ENCODE data around the gene MXD3.
"Not testable (repeated sequence)": the region's sequence is repeated elsewhere in the genome, so short reads cannot be mapped to it uniquely, and the experiment has no call there.

The MXD3 gene

GRCh38 chr5:177311723-177312648 is at the start of gene MXD3:
TSS of gene MXD3 (minus strand) at chr5:177311898. CDS start at chr5:177311830, 68 bp downstream.
- DNase-seq: peak; percentile 89

- not testable (repeated sequence) for DNase-seq
Measured at GRCh38 chr5:177360740-177361139, 49.0 kb upstream of the MXD3 start.

DNA sequence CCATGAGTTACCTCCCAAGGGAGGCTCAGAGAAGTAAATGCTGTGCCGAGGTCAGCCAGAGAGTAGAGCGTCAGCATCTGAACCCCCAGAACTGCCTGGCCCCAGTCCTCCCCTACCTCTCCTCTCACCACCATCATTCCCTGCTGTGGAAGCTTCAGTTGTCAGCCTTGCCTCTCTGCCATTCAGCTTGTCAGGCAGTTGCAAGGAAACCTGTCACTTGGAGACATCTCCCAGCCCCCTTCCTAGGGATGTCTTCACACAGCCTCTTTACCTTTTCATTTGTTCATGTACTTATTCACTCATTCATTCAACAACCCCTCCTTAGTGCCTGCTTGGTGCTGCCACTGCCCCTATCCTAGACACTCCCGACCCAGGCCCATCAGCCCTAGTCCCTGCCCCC is 48.2 kb upstream of the MXD3 start:
- no peak for DNase-seq

DNA sequence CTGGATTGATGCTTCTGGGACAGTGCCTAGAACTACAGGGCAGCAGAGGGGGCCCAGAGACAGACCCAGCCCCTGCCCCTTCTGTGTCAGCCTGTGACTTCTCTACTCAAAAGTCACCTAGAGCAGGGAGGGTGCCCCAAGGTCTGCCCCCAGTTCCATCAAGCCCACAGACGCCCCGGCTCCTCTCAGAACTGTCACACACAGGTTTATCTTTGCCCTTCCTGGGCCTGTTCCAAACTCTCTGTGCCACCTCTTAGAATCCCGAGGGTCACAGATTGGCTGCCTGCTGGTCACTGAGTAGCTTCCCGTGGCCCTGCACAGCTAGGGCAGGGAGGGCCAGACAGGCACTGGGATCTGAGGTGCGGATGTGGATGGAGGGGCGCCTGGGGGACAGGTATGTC is 47.8 kb upstream of the MXD3 start:
- DNase-seq: no peak

GRCh38 chr5:177358370-177358819 is 46.7 kb upstream of the MXD3 start:
- no peak for DNase-seq

DNA sequence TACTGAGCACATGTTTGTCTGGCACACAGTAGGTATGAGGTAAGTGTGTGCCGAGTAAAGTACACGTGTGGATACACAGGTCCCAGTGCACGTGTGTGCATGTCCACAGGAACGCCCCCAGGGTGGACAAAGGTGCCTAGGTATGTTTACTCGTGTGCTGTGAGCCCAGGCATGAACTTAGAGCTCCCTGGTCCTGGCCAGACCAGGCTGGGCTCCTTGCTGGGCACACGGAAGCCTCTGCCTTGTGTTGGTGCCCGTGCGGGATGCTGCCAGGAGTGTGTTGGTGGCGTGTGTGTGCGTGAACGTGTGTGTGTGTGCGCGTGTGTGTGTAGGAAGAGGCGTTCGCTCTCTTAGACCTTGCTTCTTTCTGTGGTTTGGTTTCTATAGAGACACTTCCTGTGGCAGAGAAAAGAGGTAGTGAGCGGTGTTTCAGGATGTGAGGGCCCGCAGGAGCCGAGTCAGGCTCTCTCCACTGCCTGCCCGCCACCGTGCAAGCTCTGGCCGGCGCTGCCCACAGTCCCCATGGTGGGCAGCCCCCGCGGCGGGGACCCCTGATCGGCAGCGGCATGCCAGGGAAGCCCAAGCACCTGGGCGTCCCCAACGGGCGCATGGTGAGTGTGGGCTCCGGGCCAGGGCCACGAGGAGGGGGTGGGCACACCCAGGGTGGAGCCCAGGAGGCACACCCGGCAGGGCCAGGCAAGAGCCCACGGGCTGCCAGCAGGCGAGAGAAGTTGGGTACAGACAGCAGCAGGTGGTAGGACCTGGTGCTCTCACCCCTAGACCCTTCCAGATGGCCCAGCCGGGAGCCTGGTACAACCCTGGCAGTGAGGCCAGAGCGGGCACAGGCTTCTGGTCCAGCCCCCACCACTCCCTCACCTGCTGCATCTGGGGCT is 46.0 kb upstream of the MXD3 start, which contains the start of gene RGS14:
TSS of gene RGS14 (plus strand) at position 466 of the 893 bp plus-strand sequence. CDS start at position 567, 101 bp downstream.
- peak; percentile 43 for DNase-seq

DNA sequence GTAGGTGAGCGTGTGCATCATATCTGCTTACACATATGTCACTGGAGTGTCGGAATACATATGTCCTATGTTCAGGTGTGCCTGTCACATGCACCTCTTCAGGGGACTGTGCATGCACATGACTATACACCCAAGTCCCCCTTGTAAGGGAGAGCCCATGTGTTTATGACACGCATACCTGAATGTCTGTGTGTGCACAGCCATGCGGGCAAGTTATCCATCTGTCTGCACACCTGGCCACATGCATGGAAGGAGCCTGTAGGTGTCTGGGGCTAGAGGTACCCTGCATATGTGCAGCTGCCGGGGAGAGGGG is 45.4 kb upstream of the MXD3 start:
- no peak for DNase-seq

DNA sequence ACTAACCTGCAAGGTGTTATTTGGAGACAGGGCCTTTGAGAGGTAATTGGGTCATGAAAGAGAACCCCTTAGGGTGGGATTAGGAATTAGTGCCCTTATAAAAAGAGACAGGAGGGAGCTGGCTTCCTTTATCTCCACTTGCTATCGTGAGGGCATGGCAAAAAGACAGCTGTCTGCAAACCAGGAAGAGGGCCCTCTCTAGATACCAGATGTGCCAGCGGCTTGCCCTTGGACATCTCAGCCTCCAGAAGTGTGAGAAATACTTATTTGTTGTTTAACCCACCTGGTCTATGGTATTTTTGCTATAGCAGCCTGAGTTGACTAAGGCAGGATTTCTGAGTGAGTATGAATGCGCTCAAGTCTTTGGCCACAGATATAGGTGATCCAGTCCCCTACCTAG is 45.0 kb upstream of the MXD3 start:
- DNase-seq: no peak

DNA sequence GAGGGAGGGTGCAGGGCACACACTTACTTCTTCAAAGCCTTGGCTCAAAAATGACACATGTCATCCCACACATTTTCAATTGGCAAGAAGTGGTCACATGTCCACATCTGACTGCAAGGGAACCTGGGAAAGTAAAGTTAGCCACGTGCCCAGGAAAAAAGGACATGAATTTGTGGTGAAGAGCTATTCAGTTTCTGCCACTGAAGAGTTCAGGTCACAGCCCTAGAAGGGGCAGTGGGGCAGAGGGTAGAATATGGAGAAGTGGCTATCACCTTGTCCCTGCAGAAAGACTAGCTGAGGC is 44.1 kb upstream of the MXD3 start:
- no peak for DNase-seq

DNA sequence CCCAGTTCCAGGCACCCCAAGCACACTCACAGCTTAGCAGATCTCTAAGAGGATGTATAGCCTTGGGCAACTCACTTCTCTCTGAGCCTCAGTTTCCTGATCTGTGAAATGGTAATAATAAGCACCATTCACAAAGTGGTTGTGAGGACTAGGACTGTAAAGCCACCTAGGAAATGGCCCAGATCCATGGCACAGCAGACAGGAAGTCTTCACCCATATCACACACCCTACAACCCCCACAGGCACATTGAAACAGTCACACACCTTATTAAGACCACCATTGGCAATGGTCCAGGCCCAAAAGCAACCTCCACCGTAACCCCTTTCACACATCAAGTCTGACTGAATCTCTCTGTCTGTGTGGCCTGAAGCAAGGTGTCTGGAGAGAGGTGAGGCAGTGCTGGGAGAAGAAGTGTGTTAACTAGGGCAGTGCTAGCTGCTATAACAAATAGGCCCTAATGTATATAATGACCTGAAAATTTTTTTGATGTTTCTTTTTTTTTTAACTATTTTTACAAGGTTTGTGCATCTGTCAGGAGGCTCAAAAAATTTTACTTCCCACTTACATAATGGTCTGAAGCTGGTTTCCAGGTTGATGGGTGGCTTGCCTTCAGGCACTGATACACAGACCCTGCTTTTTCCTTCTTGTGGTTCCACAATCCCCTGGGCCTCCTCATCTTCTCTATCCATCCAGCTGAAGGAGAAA is 43.6 kb upstream of the MXD3 start:
- DNase-seq: no peak

- DNase-seq: no peak
Measured at GRCh38 chr5:177354711-177355110, 43.0 kb upstream of the MXD3 start.

GRCh38 chr5:177354256-177354655 is 42.6 kb upstream of the MXD3 start:
- DNase-seq: no peak

DNA sequence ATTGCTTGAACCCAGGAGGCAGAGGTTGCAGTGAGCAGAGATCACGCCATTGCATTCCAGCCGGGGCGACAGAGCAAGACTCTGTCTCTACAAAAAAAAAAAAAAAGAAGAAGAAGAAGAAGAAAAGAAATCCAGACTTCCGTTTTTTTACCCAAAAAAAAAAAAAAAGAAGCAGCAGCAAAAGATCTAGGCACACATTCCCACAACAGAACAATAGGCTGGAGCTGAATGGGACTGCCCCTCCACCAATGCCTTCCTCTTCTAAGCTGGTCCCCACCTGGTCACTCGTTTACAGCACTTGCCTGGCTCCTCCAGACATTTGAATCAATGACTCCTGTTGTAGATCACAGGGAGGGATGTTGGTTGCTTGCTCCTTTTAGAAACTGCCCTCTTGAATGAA is 41.4 kb upstream of the MXD3 start:
- no peak for DNase-seq

DNA sequence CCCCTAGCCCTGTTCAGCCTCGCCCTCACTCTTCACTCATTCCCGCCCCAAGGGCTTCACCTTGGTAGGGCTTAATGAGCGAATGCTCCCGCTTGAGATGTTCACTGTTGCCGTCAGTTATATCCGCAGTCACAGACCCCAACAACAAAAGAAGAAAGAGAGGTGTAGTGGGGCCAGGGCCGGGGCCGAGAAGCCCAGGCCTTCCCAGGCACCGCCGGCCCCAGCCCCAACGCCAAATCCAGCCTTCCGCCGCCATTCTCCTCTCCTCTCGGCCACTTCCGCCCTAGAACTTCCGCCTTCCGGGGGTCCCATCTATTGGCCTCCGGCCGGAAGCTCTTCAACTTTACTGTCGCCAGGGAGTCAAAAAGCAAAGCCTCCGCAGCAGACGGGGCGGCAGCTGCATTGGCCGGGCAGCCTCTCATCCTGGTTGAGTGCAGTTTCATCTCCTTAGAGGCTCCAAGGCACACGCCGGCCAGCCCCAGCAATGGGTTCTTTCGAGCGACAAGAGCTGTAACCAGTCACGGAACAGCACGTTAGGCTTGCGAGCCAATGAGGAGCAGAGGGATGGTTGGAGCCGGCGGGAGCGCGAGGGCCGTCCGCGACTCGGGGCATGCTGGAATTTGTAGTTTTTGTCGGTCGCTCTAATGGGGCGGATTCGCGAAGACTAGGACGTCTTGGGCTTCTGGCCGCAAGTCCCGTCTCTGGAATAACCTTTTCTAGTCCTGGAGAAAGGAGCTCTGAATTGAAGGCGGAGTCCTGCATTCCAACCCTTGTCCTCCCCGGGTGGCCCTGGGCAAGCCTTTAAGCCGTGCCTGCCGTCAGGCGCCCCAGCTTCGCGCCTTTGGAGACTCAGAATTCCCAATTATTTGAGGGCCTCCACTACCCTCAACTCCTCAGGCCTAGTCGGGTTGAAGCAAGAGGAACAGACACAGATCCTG is 40.0 kb upstream of the MXD3 start, which contains the start of gene LMAN2:
TSS of gene LMAN2 (minus strand) at position 277 of the 938 bp plus-strand sequence. CDS start at position 256, 21 bp downstream.
- peak; percentile 80 for DNase-seq

- DNase-seq: no peak
Measured at GRCh38 chr5:177350776-177351391, 39.2 kb upstream of the MXD3 start.

DNA sequence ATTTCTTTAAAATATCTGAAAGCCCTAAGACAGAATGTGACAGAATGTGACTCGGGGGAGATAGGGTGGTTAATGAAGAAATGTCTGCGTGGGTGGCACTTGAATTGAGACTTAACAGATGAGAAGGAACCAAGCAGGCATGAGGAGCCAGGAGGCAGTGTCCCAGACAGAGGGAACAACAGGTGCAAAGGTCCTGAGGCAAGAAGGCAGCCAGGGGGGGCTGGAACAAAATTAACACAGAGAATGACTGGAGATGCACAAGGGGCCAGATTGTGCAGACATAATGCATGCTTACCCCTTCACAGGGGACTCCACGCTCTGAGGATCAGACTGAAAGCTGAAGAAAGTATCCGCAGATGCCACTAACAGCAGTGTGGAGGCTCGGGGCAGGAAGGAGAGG is 38.1 kb upstream of the MXD3 start:
- no peak for DNase-seq

DNA sequence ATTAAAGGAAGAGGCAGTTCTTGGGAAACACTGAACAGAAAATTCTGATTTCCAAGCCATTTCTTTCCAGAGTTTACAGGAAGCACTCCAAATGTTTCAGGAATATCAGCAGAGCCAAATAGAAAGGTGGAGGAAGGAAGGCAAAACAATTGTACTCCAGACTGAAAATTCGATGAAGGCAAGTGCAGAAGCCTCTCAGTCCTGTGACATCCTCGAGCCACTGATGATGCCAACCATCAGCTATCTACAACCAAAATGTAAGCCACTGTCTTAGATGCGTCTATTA is 37.6 kb upstream of the MXD3 start:
- no peak for DNase-seq

DNA sequence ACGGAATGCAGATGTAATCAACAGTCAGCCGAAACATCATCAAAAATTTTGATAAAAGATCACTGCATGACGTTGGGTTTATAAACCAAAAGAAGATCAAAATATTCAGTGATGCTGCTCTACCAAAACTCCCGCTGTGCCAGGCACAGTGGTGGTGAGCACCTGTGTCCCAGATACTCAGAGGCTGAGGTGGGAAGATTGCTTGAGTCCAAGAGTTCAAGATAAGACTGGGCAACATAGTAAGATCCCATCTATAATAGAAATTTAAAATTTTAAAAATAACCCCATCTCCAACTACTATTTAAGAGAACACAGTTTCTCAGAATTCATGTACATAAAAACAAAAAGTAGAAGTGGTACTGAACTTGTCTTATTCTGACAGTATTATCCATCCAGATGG is 36.0 kb upstream of the MXD3 start:
- DNase-seq: no peak

DNA sequence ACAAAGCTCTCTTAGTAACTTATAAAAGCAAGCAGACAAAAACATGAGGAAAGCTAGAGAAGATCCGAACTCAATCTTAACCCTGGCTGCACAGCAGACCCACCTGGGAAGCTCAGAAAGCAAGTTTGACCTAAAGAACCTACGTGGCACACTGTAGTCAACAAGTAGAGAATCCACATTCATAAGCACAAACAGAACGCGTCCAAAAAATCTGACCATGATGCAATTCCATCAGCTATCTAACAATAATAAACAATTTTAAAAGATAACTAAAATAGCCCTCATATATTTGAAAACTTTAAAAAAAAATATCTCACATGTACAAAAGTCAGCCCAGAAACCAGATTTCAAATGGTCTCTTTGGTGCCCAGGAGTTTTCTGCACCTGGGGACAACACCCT is 35.1 kb upstream of the MXD3 start:
- DNase-seq: no peak

DNA sequence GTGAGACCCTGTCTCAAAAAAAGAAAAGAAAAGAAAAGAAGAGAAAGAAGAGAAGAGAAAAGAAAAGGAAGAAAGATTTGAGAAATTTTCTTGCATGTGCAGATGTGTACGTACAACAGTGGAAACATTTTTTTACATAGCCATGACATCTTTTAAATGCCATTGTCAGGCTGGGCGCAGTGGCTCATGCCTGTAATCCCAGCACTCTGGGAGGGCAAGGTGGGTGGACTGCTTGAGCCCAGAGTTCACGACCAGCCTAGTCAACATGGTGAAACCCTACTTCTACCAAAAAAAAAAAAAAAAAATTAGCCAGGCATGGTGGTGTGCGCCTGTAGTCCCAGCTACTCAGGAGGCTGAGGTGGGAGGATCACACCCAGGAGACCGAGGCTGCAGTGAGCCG is 33.2 kb upstream of the MXD3 start:
- DNase-seq: no peak

DNA sequence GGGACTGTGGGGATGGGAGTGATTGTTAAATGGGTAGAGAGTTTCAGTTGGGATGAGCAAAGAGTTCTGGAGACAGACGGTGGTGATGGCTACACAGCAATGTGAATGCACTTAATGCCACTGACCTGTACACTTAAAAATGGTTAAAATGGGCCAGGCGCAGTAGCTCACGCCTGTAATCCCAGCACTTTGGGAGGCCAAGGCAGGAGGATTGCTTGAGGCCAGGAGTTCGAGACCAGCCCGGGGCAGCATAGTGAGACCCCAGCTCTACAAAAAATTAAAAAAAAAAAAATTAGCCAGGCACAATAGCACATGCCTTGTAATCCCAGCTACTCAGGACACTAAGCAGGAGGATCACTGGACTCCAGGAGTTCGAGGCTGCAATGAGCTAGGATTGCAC is 32.1 kb upstream of the MXD3 start:
- no peak for DNase-seq

DNA sequence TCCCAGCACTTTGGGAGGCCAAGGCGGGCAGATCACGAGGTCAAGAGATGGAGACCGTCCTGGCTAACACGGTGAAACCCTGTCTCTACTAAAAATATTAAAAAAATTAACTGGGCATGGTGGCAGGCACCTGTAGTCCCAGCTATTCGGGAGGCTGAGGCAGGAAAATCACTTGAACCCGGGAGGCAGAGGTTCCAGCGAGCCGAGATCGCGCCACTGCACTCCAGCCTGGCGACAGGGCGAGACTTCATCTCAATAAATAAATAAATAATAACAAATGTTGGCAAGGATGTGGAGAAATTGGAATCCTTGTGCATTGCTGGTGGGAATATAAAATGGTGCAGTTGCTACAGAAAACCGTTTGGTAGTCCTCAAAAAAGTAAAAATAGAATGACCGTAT is 31.3 kb upstream of the MXD3 start:
- not testable (repeated sequence) for DNase-seq

All from NCI-H1105 treated with DMSO at 0.1 percent for 48 hours (cell line).